ENCODE data around the gene PLSCR1. TPM values are rescaled to one million over a fixed set of nuclear protein-coding genes. Genes with fewer than 3 reads are reported as not detected.
A peak's percentile ranks its signal among the peaks of the same experiment; 100 is the strongest.

Gene PLSCR1
- total and polyA plus RNA-seq, 9 of the 15 experiments (the other 6 are each of a cell fraction or from before 2014, with no cell fraction given): 40.6 to 122 (median 69.1) TPM

- no peak overlapping the region for H3K4me3 ChIP-seq
- no peaks in the 10 kb centered on the region for H3K9me1 ChIP-seq (ENCODE audit: control insufficient read depth, insufficient read depth, low read length)
- ChIA-PET POLR2A (no interaction called here), CTCF (ENCODE audit: low intra/inter-chr PET ratio) (no interaction called here)
- BruUV-seq (replicated peaks): no TSS peak
- no peak overlapping the region for H3K27ac ChIP-seq (ENCODE audit: extremely low read depth, low read depth, low read length)
- no peak for ATAC-seq
- no peaks in the 10 kb centered on the region for H3K27me3 ChIP-seq (ENCODE audit: control insufficient read depth in 2 of 2, insufficient read depth in 2 of 2, low read length in 2 of 2)
- H3K9me3 ChIP-seq (replicated peaks; ENCODE audit: control insufficient read depth, insufficient read depth, low read depth, low read length): no peaks in the 10 kb centered on the region
- 0% methylated on average over 3 of the region's 3 CpGs for WGBS (ENCODE audit: insufficient coverage, low coverage, missing lambda C conversion rate)
- no peaks in the 10 kb centered on the region for H4K20me1 ChIP-seq (replicated peaks; ENCODE audit: control insufficient read depth, insufficient read depth, low read length)
- H3K79me2 ChIP-seq (ENCODE audit: control insufficient read depth, insufficient read depth, low read length): no peaks in the 10 kb centered on the region
- FAIRE-seq: no peak
- TF ChIP-seq HDAC2 (IDR thresholded peaks at IDR 0.05): no peak
- no peak for TF ChIP-seq MIER1 (IDR thresholded peaks at IDR 0.05; ENCODE audit: low read depth)
- TF ChIP-seq HDAC6 (IDR thresholded peaks at IDR 0.05; ENCODE audit: low read depth, low read length): no peak
- no peak for TF ChIP-seq RBM14 (IDR thresholded peaks at IDR 0.05; ENCODE audit: borderline replicate concordance, insufficient read depth, low read depth, low read length)
- TF ChIP-seq TAF15 (IDR thresholded peaks at IDR 0.05; ENCODE audit: low read depth, low read length): no peak
- TF ChIP-seq PHF8 (IDR thresholded peaks at IDR 0.05; ENCODE audit: borderline replicate concordance, low read length): no peak
- no peak for TF ChIP-seq SNRNP70 (optimal IDR thresholded peaks at IDR 0.05; ENCODE audit: low read depth, low read length)
- TF ChIP-seq SETDB1 (IDR thresholded peaks at IDR 0.05; ENCODE audit: low read length): no peak
- TF ChIP-seq ZBTB12 (CRISPR knock-in tag; IDR thresholded peaks at IDR 0.05): no peak
- TF ChIP-seq UBTF (IDR thresholded peaks at IDR 0.05; ENCODE audit: borderline replicate concordance in 1 of 2, low read depth in 2 of 2, low read length in 2 of 2): no peak
- TF ChIP-seq XRCC5 (IDR thresholded peaks at IDR 0.05; ENCODE audit: low read depth, low read length): no peak
- TF ChIP-seq ZBTB33 (CRISPR knock-in tag; IDR thresholded peaks at IDR 0.05): no peak
- no peak for TF ChIP-seq GATAD2B (IDR thresholded peaks at IDR 0.05; ENCODE audit: borderline replicate concordance)
- no peak for TF ChIP-seq ZNF12 (CRISPR knock-in tag; IDR thresholded peaks at IDR 0.05)
- no peak for TF ChIP-seq SMAD4 (CRISPR knock-in tag; conservative IDR thresholded peaks at IDR 0.05)
- DNase-seq (ENCODE audit: extremely low read depth in 1 of 4, low spot score in 3 of 4): peak in 1 of 4 experiments; percentile 1
- H3K4me2 ChIP-seq (ENCODE audit: insufficient read depth, low read length): no peak overlapping the region
- no peaks in the 10 kb centered on the region for H3K4me1 ChIP-seq (replicated peaks in 1 of 2; ENCODE audit: control insufficient read depth in 2 of 2, insufficient read depth in 2 of 2, low read length in 2 of 2)
- no peaks in the 10 kb centered on the region for H3K36me3 ChIP-seq (ENCODE audit: control insufficient read depth, insufficient read depth, low read length)
- in situ Hi-C loops (cut with MboI) (loop anchor here (25.0 kb wide), 2 partner anchors 256 to 531 kb away; no protein-coding TSS in a partner anchor), intact Hi-C loops (cut with micrococcal nuclease) (no loop called here)
- no peak overlapping the region for H3K9ac ChIP-seq (ENCODE audit: insufficient read depth in 1 of 2, low read depth in 2 of 2, low read length in 2 of 2)
- no peak overlapping the region for H2AFZ ChIP-seq (ENCODE audit: low read depth, low read length)
Observed at GRCh38 chr3:146593776-146594175, 49.4 kb upstream of the PLSCR1 start.

Data from K562 (cell line).